ENCODE results near the gene TMEM43. TPM values are rescaled to one million over a fixed set of nuclear protein-coding genes. Genes with fewer than 3 reads are reported as not detected.

Gene TMEM43
- total RNA-seq, 1 experiment from 2014 or later, result 69.8 TPM

- DNase-seq (ENCODE audit: low read depth), result no peak
These were observed 13.4 kb downstream of the TMEM43 start for GRCh38 chr3:14138109-14138877.

- DNase-seq (ENCODE audit: low read depth), result no peak
These were observed 14.2 kb downstream of the TMEM43 start for GRCh38 chr3:14138878-14139655.

DNA sequence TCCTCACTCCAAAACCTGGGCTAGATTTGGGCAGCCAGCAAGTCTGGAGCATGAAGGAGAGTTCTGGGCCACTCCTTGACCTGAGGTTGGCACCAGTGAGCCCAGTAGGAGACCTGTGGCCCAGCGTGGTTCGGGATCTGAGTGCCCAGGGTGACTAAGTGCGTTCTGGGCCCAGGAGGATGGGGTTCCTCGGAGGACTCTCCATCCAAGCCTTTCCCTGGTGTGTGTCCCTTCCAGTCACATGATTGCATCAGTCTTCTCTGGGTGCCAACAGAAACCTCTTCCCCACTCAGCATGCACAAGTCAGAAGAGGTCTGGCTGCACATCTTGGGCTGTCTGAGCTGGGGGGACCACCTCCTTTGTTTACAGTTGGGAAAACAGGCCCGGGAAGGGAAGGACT, 14.9 kb downstream of the TMEM43 start:
- no peak for DNase-seq (ENCODE audit: low read depth)

DNA sequence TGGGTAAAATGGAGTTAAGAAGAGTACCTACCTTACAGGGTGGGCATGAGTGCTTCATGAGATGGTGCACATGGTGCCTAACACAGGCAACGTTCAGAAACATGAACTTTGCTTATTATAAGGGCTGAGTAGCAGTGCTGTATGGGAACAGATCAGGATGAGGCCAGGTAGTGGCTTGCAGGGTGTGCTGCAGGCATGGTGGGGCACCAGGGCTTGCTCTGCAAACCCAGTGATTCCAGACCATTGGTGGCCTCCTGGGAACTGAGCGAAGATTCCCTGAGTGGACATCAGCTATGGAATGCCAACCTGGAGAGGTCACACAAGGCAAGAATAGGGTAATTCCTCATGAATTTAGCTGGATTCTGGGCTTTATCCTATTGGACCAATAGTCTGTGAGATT, 15.8 kb downstream of the TMEM43 start:
- no peak for DNase-seq (ENCODE audit: low read depth)

DNA sequence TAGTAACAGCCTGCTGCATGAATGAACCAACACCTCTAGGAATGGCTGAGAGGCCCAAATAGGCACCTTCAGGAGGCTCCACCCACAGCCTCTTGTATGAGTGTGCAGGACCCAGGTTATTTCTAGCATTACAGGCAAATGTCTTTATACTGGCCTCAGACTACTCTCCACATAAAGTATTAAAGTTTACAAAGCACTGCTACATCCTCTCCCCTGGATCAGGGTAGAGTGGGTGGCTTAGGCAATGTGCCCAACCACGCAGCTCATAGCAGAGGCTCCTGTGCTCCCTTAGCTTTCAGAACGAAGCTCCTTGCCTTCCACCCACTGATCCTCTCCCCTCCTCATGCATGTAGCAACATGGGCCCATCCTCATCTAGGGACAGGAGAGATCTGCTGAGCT, 16.3 kb downstream of the TMEM43 start:
- DNase-seq (ENCODE audit: low read depth), result no peak

DNA sequence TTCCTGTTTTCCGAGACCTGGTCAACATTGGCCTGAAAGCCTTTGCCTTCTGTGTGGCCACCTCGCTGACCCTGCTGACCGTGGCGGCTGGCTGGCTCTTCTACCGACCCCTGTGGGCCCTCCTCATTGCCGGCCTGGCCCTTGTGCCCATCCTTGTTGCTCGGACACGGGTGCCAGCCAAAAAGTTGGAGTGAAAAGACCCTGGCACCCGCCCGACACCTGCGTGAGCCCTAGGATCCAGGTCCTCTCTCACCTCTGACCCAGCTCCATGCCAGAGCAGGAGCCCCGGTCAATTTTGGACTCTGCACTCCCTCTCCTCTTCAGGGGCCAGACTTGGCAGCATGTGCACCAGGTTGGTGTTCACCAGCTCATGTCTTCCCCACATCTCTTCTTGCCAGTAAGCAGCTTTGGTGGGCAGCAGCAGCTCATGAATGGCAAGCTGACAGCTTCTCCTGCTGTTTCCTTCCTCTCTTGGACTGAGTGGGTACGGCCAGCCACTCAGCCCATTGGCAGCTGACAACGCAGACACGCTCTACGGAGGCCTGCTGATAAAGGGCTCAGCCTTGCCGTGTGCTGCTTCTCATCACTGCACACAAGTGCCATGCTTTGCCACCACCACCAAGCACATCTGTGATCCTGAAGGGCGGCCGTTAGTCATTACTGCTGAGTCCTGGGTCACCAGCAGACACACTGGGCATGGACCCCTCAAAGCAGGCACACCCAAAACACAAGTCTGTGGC, 16.9 kb downstream of the TMEM43 start:
- no peak for DNase-seq (ENCODE audit: low read depth)

- DNase-seq (ENCODE audit: low read depth), result no peak
These were observed 17.9 kb downstream of the TMEM43 start for GRCh38 chr3:14142567-14143270.

- DNase-seq (ENCODE audit: low read depth), result peak; percentile 82
These were observed 18.7 kb downstream of the TMEM43 start for GRCh38 chr3:14143271-14144225.

DNA sequence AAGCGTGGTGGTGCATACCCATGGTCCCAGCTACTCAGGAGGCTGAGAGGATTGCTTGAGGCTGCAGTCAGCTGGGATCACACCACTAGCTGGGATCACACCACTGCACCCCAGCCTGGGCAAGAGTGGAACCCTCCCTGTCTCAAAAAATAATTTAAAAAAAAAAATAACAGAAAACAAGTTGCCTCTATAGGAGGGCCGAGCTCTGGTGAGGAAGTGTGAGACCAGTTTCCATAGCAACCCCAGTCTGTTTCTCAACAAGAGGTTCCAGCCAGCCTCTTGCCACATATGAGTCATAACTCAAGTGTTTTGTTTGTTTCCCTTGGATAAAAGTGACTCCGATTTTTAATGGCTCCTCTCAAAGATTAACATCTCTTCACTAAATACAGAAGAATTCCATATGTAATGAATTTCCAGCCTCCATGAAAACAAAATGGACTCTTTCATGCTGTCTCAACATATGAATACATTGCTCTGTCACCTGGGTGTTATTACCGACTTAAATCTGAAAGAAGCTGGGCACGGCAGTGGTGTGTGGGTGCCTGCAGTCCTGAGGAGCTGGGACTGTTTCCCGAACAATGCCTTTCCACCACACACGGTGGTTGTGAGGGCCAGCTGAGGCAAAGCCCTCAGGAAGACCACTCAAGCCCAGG, 19.7 kb downstream of the TMEM43 start:
- DNase-seq (ENCODE audit: low read depth), result peak; percentile 91

DNA sequence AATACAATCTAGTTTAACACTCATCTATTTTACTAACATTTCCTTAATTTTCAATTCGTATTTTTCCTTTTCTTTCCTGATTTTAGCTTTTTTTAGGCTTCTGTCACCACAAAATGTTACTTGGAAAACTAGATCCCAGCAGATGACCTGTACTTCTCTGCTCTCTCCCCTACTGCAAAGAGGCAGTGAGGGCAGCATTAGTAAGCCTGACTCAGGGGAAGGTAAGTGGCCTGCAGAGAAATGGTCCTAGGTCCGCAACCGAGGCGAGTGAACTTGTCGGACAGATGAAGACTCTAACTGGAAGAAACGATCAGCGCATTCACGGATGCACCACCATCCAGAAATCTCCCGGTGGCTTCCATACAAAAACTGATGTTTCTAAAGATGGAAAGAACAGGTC, 20.4 kb downstream of the TMEM43 start:
- DNase-seq (ENCODE audit: low read depth), result peak; percentile 37

DNA sequence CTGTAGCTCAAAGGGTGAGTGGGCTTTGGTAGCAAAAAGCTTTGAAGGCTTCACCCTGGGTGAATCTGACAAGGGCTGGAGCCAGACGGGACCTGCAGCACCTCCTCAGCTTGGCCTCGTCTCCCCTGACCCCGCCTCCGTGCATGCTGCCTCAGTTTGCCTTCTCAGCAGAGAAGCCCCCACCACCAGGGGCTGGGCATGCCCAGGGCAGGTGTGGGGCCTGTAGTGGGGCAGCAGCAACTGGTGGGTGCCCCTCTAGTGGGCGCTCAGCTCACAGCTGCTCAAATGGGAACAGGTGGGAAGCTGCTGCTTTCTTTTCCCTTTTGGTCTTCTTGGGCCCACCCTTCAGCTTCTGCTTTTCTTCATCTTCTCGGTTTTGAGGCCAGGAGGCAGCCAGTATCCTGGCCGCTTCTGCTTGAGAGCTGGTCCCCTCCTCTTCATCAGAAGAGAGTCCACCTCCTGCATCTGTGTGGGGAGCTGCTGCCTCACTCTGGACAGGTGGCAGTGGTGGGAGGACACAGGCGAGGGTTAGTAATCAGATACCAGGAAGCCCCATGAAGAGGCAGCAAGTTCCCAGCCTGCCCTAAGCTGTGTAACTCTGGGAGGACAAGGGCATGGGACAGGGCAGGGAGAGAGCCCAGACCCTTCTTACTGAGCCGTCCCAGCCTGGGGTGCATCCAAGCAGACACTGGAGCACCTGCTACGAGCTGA, 21.0 kb downstream of the TMEM43 start:
- no peak for DNase-seq (ENCODE audit: low read depth)

DNA sequence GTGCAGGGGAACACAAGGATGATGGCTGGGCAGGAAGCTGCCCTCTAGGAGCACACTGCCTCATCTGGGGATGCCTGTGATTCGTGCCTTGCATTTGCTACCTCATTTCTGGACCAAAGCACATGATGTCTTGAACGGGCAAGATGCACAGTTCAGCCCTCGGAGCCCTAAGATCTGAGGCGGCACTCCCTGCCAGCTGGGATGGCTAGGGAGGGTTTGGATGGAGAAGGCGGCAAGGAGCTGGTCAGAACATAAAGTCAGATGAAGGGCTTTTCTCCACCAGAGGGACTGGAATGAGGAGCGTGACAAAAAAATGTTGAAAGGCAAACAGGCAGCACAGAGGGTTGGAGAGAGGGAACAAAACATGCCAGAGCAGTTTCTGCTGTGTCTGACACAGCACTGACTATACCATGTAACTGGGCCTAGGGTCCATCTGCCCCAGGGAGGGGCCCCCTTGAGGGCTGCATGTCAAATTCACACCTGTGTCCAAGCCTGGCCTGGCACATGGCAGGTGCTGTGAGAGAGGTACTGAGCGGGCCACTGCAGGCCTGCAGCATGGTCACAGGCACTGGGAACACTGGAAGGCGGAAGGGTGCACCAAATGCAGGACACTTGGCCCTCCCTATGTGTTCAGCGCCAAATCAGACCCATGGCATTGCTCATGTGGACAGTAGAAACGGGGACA, 21.7 kb downstream of the TMEM43 start:
- no peak for DNase-seq (ENCODE audit: low read depth)

- no peak for DNase-seq (ENCODE audit: low read depth)
These were observed 22.2 kb downstream of the TMEM43 start for GRCh38 chr3:14147066-14147435.

GRCh38 chr3:14147617-14148016, 22.8 kb downstream of the TMEM43 start:
- no peak for DNase-seq (ENCODE audit: low read depth)

DNA sequence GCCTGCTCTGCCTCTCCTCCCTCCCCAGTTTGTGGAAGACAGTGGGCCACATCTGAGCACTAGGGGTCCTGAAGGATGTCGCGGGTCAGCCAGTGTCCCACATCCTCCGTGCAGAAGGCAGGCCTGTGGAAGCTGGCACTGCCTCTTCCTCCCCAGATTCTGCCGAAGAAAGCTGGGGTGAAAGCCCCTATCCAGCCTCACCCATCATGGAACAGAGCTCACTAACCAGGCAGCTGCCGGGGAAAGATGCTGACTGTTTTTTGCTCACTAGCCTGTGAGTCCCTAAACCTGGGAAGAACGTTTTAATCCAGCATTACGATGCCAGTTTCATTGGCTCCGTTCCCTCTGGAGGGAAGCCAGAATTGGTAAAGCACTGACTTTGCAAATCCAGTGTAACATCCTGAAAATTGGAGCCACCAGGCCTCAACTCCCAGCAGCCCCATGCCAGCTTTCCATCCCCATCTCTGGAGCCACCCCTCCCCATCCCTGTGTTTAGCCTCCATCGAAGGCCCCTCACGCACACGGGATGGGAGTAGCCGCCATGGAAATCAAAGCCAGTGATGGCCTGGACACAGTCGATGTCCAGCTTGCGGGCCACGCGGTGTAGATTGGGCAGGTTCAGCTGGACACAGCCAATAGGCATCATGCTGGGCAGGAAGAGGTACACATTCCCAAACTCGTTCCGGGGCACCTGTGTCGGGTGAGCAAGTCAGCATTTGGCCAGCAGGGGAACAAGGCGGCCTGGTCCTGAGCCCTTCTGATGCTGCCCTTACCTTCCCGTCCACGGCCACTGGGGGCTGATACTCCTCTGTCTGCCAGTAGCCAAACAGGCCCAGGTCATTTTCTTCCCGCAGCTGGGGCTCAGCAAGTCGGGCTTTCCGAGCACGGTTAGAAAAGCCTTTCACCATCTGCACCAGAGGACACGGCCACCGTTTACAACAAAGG, 23.5 kb downstream of the TMEM43 start:
- no peak for DNase-seq (ENCODE audit: low read depth)

DNA sequence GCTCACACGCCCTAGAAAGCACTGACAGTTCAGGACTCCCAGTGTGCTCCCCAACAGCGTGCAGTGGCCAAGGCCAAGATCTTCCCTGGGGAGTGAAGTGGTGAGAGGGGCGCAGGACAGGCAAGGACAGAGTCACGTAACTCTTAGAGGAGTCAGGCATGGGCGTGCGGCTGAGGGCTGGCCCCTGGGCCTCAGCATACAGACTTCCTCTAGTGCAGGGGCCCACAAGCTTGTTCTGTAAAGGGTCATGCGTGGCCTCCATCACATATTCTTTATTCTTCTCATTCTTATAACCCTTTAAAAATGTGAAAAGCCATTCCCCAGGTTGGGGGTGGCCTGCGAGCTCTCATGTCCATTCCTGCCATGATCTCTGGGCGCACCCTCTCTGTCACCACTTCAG, 25.2 kb downstream of the TMEM43 start:
- no peak for DNase-seq (ENCODE audit: low read depth)

DNA sequence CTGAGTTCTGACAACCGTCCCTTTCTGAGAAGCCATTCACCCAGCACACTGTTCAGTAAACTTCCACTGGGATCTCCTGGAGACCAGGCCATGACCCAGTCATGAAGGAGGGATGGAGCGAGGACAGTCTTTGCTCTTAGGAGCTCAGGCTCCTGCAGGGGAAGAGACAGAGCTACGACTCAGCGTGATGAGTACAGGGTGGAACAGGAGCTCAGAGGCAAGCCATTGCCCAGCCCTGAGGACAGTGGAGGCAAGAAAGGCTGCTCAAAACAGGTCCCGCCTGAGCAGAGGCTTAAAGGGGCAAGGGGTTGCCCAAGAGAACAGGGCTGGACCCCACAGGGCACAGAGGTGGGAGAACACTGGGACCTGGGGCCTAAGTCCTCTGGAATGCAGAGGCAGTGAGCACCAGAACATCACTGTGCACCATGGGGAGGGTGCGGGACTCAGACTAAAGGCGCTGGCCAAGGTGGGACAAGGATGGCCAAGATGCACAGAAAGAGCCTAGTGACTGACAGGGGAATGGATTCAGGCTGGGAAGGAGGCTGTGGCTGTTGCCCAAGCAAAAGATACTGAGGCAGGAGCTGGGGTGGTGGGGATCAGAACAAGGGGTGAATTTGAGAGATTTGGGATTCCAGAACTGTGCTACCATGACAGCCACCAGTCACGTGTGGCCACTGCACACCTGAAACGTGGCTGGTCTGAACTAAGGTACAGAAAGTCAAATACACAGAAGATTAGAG, 25.8 kb downstream of the TMEM43 start:
- DNase-seq (ENCODE audit: low read depth), result no peak

All from Daoy (cell line).